GM18498 (cell line): ENCODE data around the gene GREB1L.
"Not testable (repeated sequence)": the region's sequence is repeated elsewhere in the genome, so short reads cannot be mapped to it uniquely, and the experiment has no call there.

Source experiments
- ATAC-seq: cut with Tn5 transposase; IDR thresholded peaks from one replicate; pipeline ENCODE4 v1.9.1; 2021; ENCODE audit warnings: mild to moderate bottlenecking, moderate library complexity; ENCODE audit not compliant: unreplicated experiment

GREB1L gene

DNA sequence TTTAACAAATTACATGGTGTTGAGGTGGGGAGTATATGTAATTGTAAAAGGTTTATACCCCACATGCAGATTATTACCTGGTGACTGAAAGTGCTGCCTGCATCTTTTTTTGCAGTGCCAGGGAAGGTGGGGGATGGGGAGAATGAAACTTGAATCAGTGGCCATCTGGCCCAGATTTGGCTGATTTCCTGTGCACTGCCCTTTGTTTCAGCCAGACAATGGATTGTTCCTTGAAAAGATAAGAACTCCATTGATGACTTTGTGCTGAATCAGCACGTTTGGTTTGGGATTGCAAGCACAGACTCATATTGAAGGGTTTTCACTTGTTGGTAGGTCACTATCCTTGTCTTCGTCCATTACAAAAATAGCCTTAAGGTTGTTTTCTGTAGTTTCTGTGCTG, 20.9 kb downstream of the GREB1L start:
- no peak for ATAC-seq

DNA sequence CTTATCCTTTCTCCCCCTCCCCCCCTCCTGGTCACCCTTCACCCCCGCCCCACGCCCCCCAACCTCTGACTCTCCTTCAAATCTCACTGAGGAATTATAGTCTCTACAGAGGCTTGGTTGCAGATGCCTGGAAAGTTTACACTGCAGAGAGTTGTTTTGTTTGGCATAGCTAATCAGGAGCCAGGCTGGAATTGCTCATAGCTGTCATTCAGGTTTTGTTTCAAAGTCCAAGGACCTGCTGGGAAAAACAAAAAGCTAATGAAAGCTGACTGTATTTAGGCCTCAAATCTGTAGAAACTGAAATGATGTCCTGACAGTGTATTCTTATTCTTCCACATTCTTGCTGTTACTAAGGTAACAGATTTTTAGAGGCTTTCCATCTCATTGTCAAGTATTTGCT, 22.6 kb downstream of the GREB1L start:
- ATAC-seq, result no peak

DNA sequence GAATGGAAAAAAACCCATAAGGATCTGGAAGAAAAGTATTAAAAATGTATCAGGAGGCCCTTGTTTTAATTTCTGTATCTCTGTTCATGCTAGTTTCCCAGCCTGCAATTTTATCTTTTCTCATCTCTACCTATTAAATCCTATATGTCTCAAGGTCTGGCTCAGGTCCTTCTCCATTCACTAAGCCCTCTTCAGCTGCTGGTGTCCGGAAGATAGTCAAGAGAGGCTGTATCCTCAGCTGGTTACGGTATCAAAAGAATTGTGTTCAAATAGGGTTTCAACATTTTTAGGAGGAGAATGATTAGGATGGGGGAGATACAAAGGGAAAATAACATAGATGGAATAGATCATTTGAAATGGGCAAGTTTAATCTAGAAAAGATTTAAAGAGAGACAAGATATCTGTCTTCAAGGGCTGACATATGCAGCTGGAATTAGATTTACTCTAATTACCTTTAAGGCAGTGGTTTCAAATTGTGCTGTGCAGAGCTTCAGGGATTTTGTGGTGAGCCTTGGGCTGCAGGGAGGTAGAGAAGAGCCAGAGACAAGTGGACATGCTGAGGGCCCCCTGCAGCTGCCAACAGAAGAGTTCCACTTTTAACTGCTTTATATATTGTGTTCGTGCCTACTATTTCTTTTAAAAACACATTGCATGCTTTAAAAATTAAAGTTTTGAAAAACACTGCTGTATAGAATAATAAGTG, 24.1 kb downstream of the GREB1L start:
- no peak for ATAC-seq

DNA sequence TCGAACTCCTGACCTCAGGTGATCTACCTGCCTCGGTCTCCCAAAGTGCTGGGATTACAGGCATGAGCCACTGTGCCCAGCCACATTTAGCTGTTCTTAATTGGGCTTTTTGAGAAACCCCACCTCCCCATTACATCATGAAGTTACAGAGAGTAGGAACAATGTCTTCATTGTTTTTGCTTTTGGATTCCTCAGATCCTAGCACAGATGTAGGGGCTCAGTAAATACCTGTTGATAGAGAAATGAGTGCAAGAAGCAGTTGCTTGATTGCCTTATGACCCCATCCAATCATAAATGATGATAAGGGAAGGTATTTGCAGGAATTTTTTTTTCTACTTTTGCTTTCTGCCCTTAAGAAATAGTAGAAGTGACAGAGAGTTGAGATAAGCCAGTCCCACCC, 25.4 kb downstream of the GREB1L start:
- no peak for ATAC-seq

DNA sequence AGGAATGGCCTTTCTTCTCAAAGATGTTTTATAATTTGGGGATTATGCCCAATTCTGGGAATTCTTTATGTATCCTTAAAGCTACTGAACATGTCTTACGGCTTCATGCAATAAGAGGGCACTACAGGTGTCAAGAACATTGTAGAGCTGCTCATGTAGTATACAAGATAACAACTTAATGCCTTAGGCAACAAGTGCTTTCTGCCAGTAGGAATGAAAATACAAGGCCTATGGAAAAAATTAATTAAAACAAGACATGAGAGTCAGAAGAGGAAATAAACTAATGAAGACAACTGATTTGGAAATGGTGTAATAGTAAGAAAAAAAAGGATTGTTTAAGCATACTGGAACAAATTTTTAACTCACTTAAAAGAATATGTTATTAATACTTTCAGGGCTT, 27.3 kb downstream of the GREB1L start:
- ATAC-seq, result no peak

DNA sequence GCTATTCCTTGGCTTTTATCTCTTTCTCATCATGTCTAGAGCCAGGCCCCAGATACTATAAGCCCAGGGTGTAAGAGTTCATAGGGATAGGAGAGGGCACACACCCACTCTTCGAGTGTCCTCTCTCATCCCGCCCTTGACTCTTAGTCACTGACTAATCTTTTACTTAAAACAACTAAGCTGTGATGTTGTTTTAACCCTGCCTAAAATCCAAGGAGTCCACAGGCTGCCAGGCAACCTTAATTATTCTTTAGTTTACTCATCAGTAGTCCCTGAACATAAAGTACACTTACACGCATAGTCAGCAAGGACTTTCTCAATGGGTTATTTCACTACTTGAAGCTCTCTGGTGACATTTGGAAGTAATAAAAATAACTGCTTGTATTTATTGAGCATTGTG, 28.4 kb downstream of the GREB1L start:
- no peak for ATAC-seq

DNA sequence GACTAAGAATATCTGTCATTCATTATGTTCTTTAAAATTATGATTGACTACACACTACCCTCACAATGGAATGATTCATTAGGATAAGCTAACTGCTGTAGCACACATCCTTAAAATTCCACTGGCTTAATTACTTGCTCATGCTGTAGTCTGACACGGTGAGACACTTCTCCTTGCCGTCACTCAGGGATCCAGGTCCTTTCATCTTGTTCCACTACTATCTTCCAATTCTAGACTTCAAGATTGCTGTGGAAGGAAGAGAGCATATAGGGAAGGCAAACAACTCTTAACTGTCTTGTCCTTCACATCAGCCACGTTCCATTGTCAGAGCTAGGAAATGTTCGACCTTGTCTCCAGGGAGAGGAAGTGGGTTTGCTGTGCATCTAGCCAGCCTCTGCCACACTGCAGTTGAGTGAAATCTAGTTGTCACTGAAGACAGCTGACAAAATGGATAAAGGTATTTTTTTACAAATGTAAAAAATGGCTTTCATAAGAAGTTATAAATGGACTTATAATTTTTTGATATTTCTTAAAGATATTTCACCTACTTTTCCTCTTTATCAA, 30.1 kb downstream of the GREB1L start:
- no peak for ATAC-seq

DNA sequence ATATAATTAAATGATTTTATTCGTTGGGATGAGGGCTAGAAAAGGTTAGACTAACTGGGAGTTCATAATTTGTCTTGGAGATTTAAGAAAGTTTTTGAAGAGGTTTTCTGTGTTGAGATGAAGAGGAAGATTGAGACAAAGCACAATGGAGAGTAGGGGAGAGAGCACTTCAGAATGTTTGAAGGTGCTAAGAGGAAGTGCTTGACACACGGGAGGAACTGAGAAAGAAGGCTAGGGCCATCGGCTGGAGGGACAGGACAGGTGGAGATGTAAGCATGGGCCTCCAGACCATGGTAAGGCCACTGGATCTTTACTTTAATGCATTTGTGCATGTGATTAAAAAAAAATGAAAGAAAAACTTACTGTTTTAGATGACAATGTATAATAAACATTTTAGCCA, 31.5 kb downstream of the GREB1L start:
- ATAC-seq, result no peak

DNA sequence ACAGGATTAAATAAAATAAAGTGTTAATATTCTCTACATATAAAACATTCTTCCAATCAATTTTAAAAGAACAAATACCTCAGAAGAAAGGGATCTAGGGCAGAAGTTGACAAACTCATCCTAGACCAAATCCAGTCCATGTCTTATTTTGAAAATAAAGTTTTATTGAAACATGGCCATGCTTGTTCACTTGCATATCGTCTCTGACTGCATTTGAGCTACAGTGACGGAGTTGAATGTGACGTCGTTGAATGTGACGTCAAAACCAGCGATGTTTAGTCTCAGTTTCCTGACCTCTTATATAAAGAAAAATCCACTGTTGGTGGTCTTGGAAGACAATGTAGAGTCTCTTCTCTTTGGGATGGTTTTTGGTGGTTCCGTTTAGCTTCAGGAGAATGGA, 33.6 kb downstream of the GREB1L start:
- ATAC-seq, result no peak

DNA sequence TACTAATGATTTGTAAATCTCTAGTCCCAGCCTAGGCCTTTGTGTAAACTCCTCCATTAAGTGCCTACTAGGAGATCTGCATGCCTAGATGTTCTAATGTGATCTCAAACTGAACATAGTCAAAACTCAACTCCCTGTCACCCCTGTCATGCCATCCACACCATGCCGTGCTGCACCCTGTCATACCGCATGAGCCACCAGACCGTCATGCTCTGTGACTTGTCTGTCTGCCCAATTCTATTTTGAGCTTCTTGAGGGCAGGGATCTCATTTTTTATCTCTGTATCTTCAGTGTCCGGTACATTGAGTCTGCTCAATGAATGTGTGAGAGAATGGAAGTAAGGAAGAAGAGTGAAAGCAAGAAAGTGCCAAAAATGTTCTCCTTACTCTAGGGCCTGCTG, 35.5 kb downstream of the GREB1L start:
- ATAC-seq, result no peak

DNA sequence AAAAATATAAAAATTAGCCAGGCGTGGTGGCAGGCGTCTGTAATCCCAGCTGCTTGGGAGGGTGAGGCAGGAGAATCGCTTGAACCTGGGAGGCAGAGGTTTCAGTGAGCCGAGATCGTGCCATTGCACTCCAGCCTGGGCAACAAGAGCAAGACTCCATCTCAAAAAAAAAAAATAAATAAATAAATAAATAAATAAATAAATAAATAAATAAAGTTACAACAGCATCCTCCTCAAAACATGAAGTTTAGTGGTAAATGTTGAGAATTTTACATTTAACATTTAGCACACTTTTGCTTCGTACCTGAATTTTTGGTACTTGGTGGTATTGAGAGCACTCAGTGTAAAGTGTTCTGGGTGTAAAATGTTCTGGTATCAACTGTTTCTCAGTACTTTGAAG, 36.2 kb downstream of the GREB1L start:
- not testable (repeated sequence) for ATAC-seq

DNA sequence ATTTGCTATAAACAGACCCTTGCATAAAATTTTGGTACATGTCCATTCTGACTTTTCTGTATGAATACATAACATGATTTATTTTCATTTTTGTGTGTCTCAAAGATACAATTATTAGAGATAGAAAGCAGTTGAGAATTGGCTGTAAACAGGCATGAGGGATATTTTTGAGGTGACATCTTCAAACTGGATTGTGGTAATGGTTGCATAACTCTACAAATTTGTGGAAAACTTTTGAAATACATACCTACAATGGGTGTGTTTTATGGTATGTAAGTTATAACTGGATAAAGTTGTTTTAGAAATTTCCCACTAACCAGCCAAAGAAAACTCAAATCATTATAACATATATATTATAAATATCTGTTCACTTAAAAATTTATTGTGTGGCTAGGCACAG, 39.6 kb downstream of the GREB1L start:
- no peak for ATAC-seq

DNA sequence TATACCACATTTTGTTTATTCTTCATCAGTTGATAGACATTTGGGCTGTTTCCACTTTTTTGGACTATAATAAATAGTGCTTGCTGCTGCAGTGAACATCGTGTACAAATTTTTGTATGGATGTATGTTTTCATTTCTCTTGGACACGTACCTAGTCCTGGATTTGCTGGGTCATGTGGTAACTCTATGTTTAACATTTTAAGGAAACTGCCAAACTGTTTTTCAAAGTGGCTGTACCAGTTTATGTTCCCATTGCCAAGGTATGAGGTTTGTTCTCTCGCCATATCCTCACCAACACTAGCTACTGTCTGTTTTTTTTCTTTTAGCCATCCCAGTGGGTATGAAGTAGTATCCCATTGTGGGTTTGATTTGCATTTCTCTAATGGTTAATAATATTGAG, 42.5 kb downstream of the GREB1L start:
- no peak for ATAC-seq

DNA sequence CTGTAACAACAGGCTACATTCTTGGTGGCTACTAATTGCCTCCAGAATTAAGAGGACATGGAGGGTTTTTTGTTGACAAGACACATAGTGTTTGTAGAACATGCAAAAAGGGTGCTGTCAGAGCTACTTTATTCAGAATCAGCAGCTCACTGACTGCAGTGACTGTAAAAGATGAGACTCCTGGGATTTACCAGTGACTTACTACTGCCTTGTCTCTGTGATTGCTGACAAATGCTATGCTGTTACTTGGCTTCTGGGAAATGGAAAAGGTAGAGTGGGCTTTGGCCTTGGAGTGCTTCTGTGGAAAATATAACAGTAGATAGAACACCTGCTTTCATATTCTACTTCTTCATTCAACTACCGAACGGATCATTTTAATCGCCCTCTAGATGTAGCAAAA, 47.8 kb downstream of the GREB1L start:
- ATAC-seq, result no peak

DNA sequence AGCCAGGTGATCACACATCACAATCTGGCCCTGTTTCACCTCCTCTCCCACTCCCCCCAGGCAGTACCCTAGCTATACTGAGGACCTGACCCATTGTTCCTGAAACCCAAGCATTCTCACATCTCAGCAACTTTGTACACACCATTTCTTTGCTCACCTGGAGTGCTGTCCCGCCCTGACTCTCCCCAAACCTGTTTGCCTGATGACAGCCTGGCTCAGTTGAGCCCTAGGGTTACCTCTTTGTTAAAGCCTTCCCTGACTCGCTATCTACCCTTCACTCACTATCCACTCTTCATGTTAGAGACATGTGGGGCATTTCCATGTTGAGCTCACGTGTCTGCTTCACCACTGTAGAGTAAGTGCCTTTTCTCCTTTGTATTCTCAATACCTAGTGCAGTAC, 49.1 kb downstream of the GREB1L start:
- ATAC-seq, result no peak

DNA sequence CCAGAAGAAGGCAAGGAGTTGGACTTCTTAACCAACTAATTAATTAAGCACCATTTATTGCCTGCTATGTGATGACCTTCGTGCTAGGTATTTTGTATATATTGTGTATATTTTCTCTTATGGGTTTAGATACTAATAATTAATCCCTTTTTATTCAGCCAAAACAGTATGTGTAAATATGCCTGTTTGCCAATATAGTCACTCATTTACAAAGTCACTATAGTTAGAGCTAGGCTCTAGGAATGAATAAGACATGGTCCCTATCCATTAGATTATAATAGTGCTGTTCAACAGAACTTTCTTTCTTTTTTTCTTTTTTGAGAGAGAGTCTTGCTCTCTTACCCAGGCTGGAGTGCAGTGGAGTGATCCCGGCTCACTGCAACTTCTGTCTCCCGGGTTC, 51.4 kb downstream of the GREB1L start:
- ATAC-seq, result no peak

DNA sequence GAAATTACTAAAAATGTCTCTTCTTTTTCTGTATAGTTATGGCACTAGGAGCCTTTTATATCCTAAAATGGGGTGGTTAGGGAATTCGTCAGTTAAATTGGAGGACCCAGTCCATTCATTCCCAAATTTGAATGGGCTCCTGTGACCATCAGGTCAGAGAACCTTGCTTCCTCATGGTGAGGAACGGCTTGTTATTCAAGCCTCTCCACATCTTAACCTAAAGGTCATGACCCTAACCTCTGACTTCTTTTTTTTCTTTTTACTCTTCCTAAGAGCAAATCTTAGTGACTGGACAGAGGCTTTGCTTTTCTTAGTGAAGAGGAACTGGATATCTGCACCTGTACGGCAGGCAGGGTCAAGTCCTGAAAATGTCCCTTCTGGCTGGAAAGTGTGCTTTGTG, 53.1 kb downstream of the GREB1L start:
- ATAC-seq, result no peak

DNA sequence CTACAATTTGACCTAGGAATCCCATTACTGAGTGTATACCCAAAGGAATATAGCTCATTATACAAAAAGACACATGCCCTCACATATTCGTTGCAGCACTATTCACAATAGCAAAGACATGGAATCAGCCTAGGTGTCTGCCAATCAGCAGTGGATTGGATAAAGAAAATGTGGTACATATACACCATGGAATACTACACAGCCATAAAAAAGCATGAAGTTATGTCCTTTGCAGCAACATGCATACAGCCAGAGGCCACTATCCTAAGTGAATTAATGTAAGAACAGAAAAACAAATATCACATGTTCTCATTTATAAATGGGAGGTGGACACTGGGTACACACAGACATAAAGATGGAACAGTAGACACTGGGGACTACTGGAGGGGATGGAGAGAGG, 54.0 kb downstream of the GREB1L start:
- no peak for ATAC-seq

DNA sequence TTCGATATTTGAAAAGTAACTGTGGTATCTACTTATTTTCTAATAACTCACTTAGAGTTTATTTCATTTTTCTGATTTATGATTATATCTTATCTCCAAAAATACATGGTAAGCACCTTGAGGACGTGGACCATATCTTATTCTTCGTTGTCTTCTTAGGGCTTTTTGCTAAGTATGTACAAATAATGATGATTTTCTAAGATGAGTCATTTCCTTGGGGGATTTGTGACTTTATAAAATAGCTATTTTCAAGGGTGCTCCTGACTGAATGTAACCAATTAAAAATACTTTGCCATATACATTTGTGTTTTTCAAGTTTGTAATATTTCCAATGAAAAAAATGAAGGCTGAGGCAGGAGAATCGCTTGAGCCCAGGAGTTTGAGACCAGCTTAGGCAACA, 56.3 kb downstream of the GREB1L start:
- no peak for ATAC-seq

DNA sequence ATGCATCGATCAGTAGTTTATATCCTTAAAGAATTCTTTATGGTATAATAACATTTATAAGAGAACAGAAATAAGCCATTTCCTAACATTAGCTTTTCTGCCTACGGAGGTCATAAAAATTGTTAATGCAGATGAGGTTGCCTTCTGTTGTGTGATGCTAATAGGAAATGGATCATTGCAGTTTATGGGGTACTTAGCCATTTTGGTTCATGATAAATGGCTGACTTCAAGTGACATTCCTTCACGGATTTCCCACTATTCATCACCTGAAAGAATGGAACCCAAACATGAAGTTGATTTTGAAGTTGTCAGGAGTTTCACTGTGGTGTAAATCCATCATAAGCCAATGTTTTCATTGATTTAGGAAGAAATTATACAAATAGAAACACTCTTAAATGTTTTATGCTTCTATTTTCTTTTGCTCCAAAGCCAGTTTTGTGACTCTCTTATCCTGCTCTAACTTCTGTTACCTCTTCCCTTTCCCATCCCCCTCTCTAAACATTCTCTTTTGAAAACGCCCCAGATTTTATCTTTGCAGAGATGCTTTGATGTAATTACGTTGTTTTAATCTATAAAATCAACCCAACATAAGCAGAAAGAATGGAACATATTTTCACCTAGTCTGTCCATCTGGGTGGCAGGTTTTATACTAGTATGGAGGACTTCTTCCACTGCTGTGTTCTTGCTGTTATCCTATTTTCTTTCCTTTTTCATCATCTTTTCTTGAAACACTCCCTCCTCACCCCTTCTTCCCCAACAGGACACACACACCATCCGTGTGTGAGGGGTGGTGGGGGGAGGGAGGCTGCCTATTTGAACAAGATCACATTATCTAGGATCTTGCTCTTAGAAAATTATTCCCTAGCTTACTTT, 58.2 kb downstream of the GREB1L start:
- no peak for ATAC-seq

DNA sequence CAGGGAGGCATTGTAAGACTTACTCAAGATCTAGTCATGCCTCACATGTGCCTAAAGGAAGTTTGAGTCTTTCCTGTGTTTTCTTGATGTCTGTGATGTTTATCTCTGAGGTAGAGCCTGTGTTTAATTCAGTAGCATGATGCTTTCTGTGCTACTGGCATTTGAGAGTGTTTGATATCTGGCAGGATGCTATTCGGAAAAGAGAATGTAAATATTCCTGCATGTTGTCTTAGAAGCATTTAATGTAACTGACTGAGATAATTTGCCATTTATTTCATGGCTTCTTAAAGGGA, 58.8 kb downstream of the GREB1L start:
- ATAC-seq, result no peak

DNA sequence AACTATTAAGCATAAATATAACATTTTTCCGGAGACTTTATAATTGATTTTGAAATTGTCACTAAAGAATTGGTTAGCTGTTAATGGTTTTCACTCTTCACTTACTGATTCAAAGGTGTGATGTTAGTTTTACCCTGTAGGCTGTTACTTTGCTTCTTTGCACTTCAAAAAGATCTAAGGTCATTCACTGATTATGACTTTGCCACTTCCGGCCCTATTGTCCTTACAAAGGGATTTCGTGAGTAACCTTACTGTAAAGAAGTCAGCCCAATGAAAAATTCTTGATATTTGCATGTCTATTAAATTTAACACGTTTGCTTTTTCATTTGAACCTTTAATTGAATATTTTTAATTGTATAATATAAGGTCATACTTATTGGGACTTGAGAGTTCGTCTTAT, 61.4 kb downstream of the GREB1L start:
- ATAC-seq, result no peak
